ENCODE results near the gene NR2C2AP.

Gene NR2C2AP

GRCh38 chr19:19215792-19216191 lies 12.6 kb upstream of the NR2C2AP start:
- no peak for TF ChIP-seq ZFX (IDR thresholded peaks at IDR 0.05; ENCODE audit: borderline replicate concordance)
- TF ChIP-seq, protein P1, sequence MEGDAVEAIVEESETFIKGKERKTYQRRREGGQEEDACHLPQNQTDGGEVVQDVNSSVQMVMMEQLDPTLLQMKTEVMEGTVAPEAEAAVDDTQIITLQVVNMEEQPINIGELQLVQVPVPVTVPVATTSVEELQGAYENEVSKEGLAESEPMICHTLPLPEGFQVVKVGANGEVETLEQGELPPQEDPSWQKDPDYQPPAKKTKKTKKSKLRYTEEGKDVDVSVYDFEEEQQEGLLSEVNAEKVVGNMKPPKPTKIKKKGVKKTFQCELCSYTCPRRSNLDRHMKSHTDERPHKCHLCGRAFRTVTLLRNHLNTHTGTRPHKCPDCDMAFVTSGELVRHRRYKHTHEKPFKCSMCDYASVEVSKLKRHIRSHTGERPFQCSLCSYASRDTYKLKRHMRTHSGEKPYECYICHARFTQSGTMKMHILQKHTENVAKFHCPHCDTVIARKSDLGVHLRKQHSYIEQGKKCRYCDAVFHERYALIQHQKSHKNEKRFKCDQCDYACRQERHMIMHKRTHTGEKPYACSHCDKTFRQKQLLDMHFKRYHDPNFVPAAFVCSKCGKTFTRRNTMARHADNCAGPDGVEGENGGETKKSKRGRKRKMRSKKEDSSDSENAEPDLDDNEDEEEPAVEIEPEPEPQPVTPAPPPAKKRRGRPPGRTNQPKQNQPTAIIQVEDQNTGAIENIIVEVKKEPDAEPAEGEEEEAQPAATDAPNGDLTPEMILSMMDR (IDR thresholded peaks at IDR 0.05), result no peak
- no peak overlapping the region for H3K27ac ChIP-seq

DNA sequence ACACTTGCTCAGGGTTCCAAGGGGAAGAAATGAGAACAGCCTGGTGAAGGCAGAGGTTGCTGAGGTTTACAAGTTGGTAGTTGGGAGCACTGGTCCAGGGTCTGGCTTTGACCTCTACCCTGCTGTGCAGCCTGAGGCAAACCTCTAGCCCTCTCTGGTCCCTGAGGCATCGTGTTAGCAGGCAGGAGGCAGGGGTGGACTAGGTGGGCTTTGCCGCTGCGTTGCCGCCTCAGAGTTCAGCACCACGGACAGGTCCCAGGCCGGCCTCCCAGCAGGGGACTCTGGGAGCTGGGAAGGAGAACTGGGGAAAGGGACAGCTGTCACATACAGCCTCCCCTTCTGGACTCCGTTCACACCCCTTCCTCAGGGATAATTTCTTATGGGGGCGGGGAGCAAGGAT lies 11.7 kb upstream of the NR2C2AP start:
- no peak overlapping the region for H3K27ac ChIP-seq

GRCh38 chr19:19214159-19214490 lies 10.9 kb upstream of the NR2C2AP start:
- no peak for TF ChIP-seq ZFX (IDR thresholded peaks at IDR 0.05; ENCODE audit: borderline replicate concordance)
- TF ChIP-seq, protein P1 (IDR thresholded peaks at IDR 0.05), result no peak
- H3K27ac ChIP-seq, result no peak overlapping the region

More for the DNA sequence above, 11.7 kb upstream of the NR2C2AP start:
- TF ChIP-seq, protein P1 (IDR thresholded peaks at IDR 0.05), result no peak
- no peak for TF ChIP-seq ZFX (IDR thresholded peaks at IDR 0.05; ENCODE audit: borderline replicate concordance)

DNA sequence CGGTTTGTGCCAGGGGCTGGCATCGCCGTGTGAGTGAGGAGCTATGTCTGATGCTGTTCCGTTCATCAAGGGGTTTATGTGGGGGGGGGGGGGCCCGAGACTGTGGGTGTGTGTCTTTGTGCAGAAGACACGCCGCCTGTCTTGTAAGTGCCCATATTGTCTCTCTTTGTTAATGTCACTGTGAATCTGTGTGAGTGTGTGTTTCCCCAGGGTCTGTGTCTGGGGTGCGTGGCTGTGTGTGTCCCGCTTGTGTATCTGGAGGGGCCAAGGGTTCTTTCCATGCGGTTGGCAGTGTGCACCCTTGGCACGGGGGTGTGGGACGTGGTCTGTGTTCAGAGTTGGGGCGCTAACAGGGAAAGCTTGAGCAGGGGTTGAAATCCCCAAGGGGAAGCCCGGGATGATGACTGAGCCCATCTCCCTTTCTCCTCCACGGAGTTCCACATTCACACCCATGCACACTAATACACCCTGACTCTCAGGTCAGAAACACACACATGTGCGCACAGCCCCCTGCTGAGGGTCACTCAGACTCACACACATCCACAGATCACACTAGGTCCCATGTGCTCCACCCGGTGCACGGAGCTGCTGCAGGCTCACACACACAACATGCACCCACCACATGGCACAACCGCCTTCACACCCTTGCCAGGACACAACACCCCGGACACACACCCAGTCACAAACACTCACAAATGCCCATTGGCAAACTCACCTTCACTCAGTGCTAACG lies 10.4 kb upstream of the NR2C2AP start:
- TF ChIP-seq, protein P1 (IDR thresholded peaks at IDR 0.05), result no peak
- no peak for TF ChIP-seq ZFX (IDR thresholded peaks at IDR 0.05; ENCODE audit: borderline replicate concordance)
- H3K27ac ChIP-seq, result no peak overlapping the region

GRCh38 chr19:19212916-19213315 lies 9.7 kb upstream of the NR2C2AP start:
- no peak for TF ChIP-seq ZFX (IDR thresholded peaks at IDR 0.05; ENCODE audit: borderline replicate concordance)
- TF ChIP-seq, protein P1 (IDR thresholded peaks at IDR 0.05), result no peak

DNA sequence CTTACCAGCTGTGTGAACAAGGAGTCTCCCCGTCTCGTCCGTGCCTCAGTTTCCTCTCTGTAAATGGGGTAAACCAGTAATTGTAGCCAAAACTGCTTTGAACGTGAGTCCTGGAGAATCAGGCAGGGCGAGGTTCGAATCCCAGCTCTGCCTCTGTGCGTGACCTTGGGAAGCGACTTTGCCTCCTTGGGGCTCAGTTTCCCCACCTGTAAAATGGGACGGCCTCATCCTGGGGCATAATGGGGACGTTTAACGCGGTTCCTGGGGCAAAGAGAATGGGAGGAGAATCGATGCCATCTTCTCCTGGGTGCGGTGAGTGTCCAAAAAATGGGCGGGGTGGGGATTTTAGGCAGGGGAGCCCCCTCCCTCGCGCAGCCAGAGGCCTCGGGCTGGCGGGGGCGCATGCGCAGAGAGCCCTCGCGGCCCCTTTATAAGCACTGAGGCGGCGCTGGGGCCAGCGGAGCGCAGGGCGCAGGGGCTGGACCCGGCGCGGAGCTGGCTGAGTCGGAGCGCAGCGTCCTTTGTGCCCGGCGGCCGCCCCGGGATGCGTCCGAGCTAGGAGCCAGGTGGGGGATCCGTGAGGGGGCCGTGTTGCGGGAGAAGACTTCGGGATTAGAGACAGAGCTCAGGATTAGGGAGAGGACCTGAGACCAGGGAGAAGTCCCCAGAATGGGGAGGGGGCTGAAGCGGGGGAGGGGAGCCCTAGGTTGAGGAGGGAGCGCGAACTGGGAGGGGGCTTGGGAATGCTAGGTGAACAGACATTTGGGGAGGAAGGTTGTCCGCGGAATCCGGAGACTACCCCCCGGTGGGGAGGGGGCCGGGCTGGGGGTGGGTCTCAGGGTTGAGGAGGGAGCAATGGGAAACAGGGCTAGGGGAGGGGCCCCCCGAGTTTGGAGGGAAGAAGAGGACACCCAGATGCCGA lies 8.5 kb upstream of the NR2C2AP start, which contains the start of gene NCAN:
Gene NCAN (plus strand): TSS at position 460 of the 922 bp plus-strand sequence. CDS start 4,996 bp downstream, outside the sequence.
- no peak for TF ChIP-seq ZFX (IDR thresholded peaks at IDR 0.05; ENCODE audit: borderline replicate concordance)
- TF ChIP-seq, protein P1 (IDR thresholded peaks at IDR 0.05), result no peak
- no peak within 1 kb of the TSS for H3K27ac ChIP-seq

More at GRCh38 chr19:19212916-19213315, 9.7 kb upstream of the NR2C2AP start:
- no peak overlapping the region for H3K27ac ChIP-seq
